Prostate gland (tissue), 2 donors: ENCODE results near the gene SPPL2A. TPM values are rescaled to one million over a fixed set of nuclear protein-coding genes. Genes with fewer than 3 reads are reported as not detected.

ENCODE experiments used
- DNase-seq: peaks from one replicate; pipeline ENCODE4 v3.0.0-alpha.2; 2019; ENCODE audit warnings: low spot score
- H3K27ac ChIP-seq, 2 donors: fragments of 200-600 bp; sonication (generic); 2 replicates each; pipeline ENCODE4 v1.5.1; 2017 to 2019
- H3K27me3 ChIP-seq: fragments of 200-600 bp; sonication (generic); replicated peaks from 2 replicates; pipeline ENCODE4 v1.5.1; 2019; ENCODE audit not compliant: insufficient read depth
- H3K36me3 ChIP-seq, 2 donors: fragments of 200-600 bp; sonication (generic); 1 replicate in 1 of 2; 2 replicates in 1 of 2; pipeline versions ENCODE4 v1.5.1 to v1.8.1; 2017 to 2019
- H3K4me1 ChIP-seq: fragments of 200-600 bp; sonication (generic); replicated peaks from 2 replicates; pipeline ENCODE4 v1.5.1; 2019
- H3K4me3 ChIP-seq, 2 donors: fragments of 200-600 bp; sonication (generic); 2 replicates each; pipeline ENCODE4 v1.5.1; 2017 to 2019
- H3K9me3 ChIP-seq: fragments of 200-600 bp; sonication (generic); 2 replicates; pipeline ENCODE4 v1.5.1; 2017
- POLR2A ChIP-seq: fragments of 450-650 bp; IDR thresholded peaks from one replicate; pipeline ENCODE4 v1.6.1; 2016; ENCODE audit warnings: antibody characterized with exemption, mild to moderate bottlenecking
- POLR2AphosphoS5 ChIP-seq: sonication (generic); formaldehyde crosslinking; IDR thresholded peaks from one replicate; pipeline ENCODE4 v1.6.1; 2017; ENCODE audit warnings: antibody characterized with exemption
- WGBS: methylation state at CpG from one replicate; pipeline ENCODE4 v1.1.5; 2018; 5-methylcytosine and 5-hydroxymethylcytosine counted together
- intact Hi-C: fragments of 100-400 bp; cut with DNase I; formaldehyde crosslinking; loops from one replicate; pipeline ENCODE4 v1.14.2; 2022
- small RNA-seq, 2 donors: library from RNA; depleted of rRNA; stranded (forward); fragments of <200 nt; gene quantifications; one replicate each; pipeline ENCODE3, GENCODE V24; 2016
- total RNA-seq, 2 donors: library from RNA; depleted of rRNA; stranded (reverse); fragments of >200 nt; gene quantifications; one replicate each; pipeline ENCODE4 v1.1.0, GENCODE V29; 2016
- TF ChIP-seq, protein P1 (sequence below), 4 experiments: fragments of 200-600 bp in 2 of 4; fragments of 450-650 bp in 2 of 4; sonication (generic) in 2 of 4; IDR thresholded peaks; 1 replicate in 3 of 4; 2 replicates in 1 of 4; pipeline ENCODE4 v1.5.1; 2016 to 2019; ENCODE audit warnings: antibody characterized with exemption in 4 of 4, mild to moderate bottlenecking in 2 of 4, moderate library complexity in 2 of 4

SPPL2A gene
- total RNA-seq, 2 donors from 2014 or later, result 129 to 335 TPM

DNA sequence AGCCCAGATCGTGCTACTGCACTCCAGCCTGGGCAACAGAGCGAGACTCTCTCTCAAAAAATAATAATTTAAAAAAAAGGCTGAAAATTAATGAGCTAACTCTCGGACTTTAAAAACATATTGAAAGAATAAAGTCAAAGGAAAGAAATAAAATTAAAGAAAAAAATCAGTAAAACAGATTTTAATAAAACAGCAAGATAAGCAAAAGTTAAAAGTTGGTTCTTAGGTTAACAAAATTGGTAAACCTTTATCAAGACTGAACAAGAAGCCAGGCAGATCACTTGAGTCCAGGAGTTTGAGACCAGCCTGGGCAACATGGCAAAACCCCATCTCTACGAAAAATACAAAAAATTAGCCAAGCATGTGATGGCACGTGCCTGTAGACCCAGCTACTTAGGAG, 99.6 kb downstream of the SPPL2A start:
- H3K9me3 ChIP-seq, result no peaks in the 10 kb centered on the region
- H3K4me3 ChIP-seq, result no peak overlapping the region
- no peaks in the 10 kb centered on the region for H3K4me1 ChIP-seq
- intact Hi-C loops, result no loop called here
- H3K36me3 ChIP-seq, result no peaks in the 10 kb centered on the region
- H3K27me3 ChIP-seq, result no peaks in the 10 kb centered on the region
- DNase-seq, result no peak
- 89% methylated on average over 5 of the region's 5 CpGs for WGBS
- no peak overlapping the region for H3K27ac ChIP-seq
- TF ChIP-seq, protein P1, sequence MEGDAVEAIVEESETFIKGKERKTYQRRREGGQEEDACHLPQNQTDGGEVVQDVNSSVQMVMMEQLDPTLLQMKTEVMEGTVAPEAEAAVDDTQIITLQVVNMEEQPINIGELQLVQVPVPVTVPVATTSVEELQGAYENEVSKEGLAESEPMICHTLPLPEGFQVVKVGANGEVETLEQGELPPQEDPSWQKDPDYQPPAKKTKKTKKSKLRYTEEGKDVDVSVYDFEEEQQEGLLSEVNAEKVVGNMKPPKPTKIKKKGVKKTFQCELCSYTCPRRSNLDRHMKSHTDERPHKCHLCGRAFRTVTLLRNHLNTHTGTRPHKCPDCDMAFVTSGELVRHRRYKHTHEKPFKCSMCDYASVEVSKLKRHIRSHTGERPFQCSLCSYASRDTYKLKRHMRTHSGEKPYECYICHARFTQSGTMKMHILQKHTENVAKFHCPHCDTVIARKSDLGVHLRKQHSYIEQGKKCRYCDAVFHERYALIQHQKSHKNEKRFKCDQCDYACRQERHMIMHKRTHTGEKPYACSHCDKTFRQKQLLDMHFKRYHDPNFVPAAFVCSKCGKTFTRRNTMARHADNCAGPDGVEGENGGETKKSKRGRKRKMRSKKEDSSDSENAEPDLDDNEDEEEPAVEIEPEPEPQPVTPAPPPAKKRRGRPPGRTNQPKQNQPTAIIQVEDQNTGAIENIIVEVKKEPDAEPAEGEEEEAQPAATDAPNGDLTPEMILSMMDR (IDR thresholded peaks at IDR 0.05), result no peak
- TF ChIP-seq POLR2AphosphoS5 (no peak), POLR2A (no peak)

DNA sequence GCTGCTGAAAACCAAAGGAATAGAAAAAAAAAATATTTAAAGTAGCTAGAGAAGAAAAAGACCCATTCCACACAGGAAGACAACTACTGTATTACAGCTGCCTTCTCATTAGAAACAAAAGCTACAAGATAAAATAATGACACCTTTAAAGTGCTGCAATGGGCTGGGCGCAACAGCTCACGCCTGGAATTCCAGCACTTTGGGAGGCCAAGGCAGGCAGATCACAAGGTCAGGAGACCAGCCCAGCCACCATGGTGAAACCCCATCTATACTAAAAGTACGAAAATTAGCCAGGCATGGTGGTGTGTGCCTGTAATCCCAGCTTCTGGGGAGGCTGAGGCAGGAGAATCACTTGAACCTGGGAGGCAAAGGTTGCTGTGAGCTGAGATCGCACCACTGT, 110.0 kb downstream of the SPPL2A start:
- Histone ChIP-seq H3K4me1 (no peaks in the 10 kb centered on the region), H3K27ac (no peak overlapping the region), H3K4me3 (no peak overlapping the region), H3K36me3 (no peaks in the 10 kb centered on the region), H3K27me3 (no peaks in the 10 kb centered on the region), H3K9me3 (no peaks in the 10 kb centered on the region)
- TF ChIP-seq POLR2A, result no peak
- TF ChIP-seq POLR2AphosphoS5, result no peak
- TF ChIP-seq, protein P1 (IDR thresholded peaks at IDR 0.05), result no peak
- no peak for DNase-seq
- 87% methylated on average over 4 of the region's 4 CpGs for WGBS
- intact Hi-C loops, result loop anchor here (10.0 kb wide), 1 partner anchor 59 kb away; no protein-coding TSS in a partner anchor

DNA sequence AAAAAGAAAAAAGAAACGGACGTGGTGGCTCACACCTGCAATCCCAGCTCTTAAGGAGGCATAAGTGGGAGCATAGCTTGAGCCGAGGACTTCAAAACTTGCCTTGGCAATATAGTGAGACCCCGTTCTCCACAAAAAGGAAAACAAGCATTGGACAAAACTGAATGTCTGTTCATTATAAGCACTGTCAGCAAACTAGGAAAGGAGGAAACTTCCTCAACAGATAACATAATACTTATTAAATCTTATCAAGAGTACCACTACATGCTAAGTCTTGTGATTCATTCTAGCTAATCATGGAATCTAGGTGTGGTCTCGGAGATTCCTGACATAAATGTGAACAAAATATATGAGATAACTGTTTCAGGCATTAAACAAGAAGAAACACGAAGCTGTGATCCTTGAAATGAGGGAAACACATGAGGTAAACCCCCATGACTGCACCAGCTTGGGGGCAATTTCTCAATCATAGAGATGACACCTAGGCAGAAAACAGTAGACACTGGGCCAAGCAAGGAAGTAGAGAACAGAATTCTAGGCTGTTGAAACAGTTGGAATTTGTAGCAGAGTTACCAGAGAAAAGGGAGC, 112.3 kb downstream of the SPPL2A start:
- 87% methylated on average over 6 of the region's 6 CpGs for WGBS
- Histone ChIP-seq H3K4me3 (no peak overlapping the region), H3K27me3 (no peaks in the 10 kb centered on the region), H3K4me1 (no peaks in the 10 kb centered on the region), H3K9me3 (no peaks in the 10 kb centered on the region), H3K27ac (no peak overlapping the region), H3K36me3 (peaks cover 0 to 2% of the 10 kb centered on the region in 2 donors)
- intact Hi-C loops, result loop anchor here (10.0 kb wide), 1 partner anchor 62 kb away; no protein-coding TSS in a partner anchor
- no peak for DNase-seq
- TF ChIP-seq POLR2A, result no peak
- TF ChIP-seq, protein P1 (IDR thresholded peaks at IDR 0.05), result no peak
- no peak for TF ChIP-seq POLR2AphosphoS5

DNA sequence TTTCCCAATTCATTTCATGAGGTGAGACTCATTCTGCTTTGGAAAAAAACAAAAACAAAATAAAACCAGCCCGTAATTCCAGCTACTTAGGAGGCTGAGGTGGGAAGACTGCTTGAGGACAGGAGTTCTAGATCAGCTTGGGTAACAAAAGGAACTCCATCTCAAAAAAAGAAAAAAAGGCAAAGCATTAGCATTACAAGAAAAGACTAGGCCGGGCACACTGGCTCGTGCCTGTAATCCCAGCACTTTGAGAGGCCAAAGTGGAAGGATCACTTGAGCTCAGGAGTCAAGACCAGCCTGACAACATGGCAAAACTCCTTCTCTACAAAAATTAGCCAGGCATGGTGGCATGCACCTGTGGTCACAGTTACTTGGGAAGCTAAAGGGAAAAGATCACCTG, 112.8 kb downstream of the SPPL2A start:
- Histone ChIP-seq H3K36me3 (peaks cover 0 to 2% of the 10 kb centered on the region in 2 donors), H3K4me1 (no peaks in the 10 kb centered on the region), H3K27me3 (no peaks in the 10 kb centered on the region), H3K9me3 (no peaks in the 10 kb centered on the region), H3K4me3 (no peak overlapping the region), H3K27ac (no peak overlapping the region)
- TF ChIP-seq POLR2A (no peak), POLR2AphosphoS5 (no peak)
- TF ChIP-seq, protein P1 (IDR thresholded peaks at IDR 0.05), result no peak
- intact Hi-C loops, result loop anchor here (10.0 kb wide), 1 partner anchor 62 kb away; no protein-coding TSS in a partner anchor
- 79% methylated on average over 3 of the region's 3 CpGs for WGBS
- DNase-seq, result no peak

Small RNA genes lying within 50 kb of the gene (small RNA-seq; reads per million reads assigned to genes)
- 0 to 0.09 reads per million in 2 donors for gene AC012100.1
- gene RN7SL354P, result 0 reads per million in 2 donors

Other genes starting within 250 kb of the SPPL2A start
- gene USP50, start 219.0 kb downstream of the SPPL2A start, total RNA-seq, result 1 to 10 TPM in 1 of 2 donors, not detected in 1; 3.5 TPM
- gene TRPM7, start 78.9 kb downstream of the SPPL2A start, total RNA-seq, result 10 to 100 TPM; 27.0 to 32.5 TPM
- gene AP4E1, start 143.0 kb upstream of the SPPL2A start, total RNA-seq, result 1 to 10 TPM; 6.1 to 9.2 TPM